Stimulated activated effector memory CD8-positive, alpha-beta T cell treated with anti-CD3 and anti-CD28 coated beads, Interleukin-12 subunit alpha, Interleukin-12 subunit beta, amount 100 ng/mL, for 72 hours (primary cell): ENCODE measurements around the gene KCTD15.

ENCODE experiments used
- ATAC-seq: fragments of 150-1000 bp; cut with Tn5 transposase; 2 replicates; pipeline ENCODE4 v1.10.0; 2021
- DNase-seq, 2 donors: peaks; one replicate each; pipeline ENCODE4 v3.0.0; 2021 to 2022; ENCODE audit warnings: low spot score in 2 of 2
- H3K27ac Mint-ChIP-seq: one replicate; pipeline ENCODE4 v1.8.0; 2022; ENCODE audit warnings: mild to moderate bottlenecking, mixed read lengths
- H3K36me3 Mint-ChIP-seq: one replicate; pipeline ENCODE4 v1.8.0; 2022; ENCODE audit warnings: mild to moderate bottlenecking, mixed read lengths
- H3K4me1 Mint-ChIP-seq: one replicate; pipeline ENCODE4 v1.8.0; 2022; ENCODE audit warnings: mixed read lengths
- H3K4me3 Mint-ChIP-seq: one replicate; pipeline ENCODE4 v1.8.0; 2022; ENCODE audit warnings: mild to moderate bottlenecking, mixed read lengths
- H3K9me3 Mint-ChIP-seq: one replicate; pipeline ENCODE4 v1.8.0; 2022; ENCODE audit warnings: mixed read lengths

Gene KCTD15

DNA sequence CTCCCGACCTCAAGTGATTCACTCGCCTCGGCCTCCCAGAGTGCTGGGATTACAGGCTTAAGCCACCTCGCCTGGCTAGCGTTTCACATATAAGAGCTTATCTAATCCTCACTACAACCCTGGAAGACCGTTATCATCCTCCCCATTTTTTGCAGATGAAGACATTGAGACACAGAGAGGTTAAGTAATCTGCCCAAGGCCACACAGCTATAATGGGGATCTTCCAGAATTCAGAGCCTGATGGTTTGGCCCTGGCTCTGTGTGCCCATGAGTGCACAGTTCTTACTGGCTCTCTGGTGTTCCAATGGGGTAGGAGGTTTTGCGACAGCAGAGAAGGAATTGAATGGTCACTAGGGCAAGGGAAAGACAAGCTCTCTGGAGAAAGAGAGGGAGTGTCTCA lies 16.8 kb upstream of the KCTD15 start:
- H3K4me1 Mint-ChIP-seq, result peaks cover 24% of the 10 kb centered on the region
- no peak overlapping the region for H3K4me3 Mint-ChIP-seq
- no peaks in the 10 kb centered on the region for H3K36me3 Mint-ChIP-seq
- no peaks in the 10 kb centered on the region for H3K9me3 Mint-ChIP-seq
- H3K27ac Mint-ChIP-seq, result no peak overlapping the region
- ATAC-seq, result no peak
- DNase-seq, result no peak

DNA sequence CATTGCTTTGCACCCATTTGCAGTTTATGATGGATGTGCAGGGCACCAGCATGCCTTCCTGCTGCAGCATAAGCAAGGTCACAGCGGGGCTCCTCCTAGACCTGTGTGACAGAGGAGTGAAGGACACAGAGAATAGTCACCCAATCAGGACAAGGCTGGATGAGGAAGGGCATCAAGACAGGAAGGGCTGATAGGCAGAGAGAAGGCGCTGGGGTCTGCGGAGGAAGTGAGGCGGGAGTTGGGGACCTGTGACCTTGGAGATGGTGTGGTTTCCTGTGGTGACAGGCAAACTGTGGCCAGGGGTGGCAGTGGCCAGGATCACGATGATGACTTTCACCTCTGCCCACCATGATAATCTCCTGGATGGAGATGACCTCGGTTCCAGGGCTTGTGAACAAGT lies 16.4 kb upstream of the KCTD15 start:
- ATAC-seq, result no peak
- H3K4me3 Mint-ChIP-seq, result no peak overlapping the region
- no peak overlapping the region for H3K27ac Mint-ChIP-seq

DNA sequence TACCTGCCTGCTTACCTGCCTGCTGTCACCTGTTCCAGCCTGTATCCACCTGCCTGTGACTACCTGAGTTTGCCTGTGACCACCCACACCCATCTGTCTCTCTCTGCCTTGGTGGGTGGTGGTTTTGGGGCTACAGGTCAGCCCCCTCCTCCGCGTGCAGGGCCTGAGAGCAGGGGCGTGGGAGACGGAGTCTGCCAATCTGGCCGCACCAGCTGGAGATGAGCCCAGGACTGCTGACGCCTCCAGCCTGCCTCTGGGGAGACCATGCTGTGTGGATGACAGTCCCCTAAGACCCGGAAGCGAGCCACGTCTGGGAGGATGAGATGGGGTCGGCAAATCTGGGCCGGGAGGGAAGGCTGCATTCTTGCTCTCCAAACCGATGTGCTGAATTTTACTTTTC lies 15.9 kb upstream of the KCTD15 start:
- Mint-ChIP-seq H3K36me3 (no peaks in the 10 kb centered on the region), H3K27ac (no peak overlapping the region), H3K9me3 (no peaks in the 10 kb centered on the region), H3K4me1 (peaks cover 30% of the 10 kb centered on the region), H3K4me3 (no peak overlapping the region)
- ATAC-seq, result no peak
- DNase-seq, result no peak

More for the DNA sequence above, 16.4 kb upstream of the KCTD15 start:
- Mint-ChIP-seq H3K36me3 (no peaks in the 10 kb centered on the region), H3K9me3 (no peaks in the 10 kb centered on the region), H3K4me1 (peaks cover 28% of the 10 kb centered on the region)
- no peak for DNase-seq

DNA sequence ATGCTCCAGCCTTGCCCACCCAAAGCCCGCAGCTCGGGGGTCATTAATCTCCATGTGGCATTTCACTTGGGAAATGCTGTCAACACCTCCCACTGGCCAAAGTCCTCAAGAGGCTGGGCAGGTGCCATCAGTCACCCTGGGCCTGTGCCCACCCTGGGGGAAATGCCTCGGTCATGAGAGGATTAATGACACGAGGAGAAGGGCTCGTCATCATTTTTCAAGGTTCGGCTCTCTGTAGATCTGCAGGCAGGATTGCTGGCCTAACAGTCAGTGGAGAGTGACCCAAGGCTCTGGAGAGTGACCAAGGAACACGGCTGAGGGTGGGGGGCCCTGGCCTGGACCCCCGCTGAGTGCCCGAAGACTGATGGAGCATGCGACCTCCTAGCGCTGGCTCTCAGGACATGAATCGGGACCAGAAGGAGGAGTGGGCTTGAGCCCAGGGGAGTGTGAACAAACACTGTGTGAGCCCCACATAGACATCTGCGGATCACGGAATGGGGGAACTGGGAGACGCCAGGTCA lies 15.2 kb upstream of the KCTD15 start:
- H3K4me3 Mint-ChIP-seq, result no peak overlapping the region
- H3K36me3 Mint-ChIP-seq, result no peaks in the 10 kb centered on the region
- DNase-seq (no peak), ATAC-seq (no peak)
- H3K4me1 Mint-ChIP-seq, result peaks cover 30% of the 10 kb centered on the region
- H3K9me3 Mint-ChIP-seq, result no peaks in the 10 kb centered on the region
- H3K27ac Mint-ChIP-seq, result no peak overlapping the region

DNA sequence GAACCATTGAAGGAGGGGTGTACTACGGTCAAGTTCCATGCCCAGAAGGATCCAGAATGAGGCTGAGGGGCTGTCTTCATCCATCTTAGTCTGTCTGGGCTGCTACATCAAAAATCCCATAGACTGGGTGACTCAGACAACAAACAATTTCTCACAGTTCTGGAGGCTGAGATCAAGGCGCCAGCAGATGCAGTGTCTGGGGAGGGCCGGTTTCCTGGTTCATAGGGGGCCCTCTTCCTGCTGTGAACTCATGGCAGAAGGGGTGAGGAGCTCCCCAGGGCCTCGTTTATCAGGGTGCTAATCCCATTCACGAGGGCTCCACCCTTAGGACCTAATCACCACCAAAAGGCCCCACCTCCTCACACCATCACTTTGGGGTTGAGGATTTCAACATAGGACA lies 14.7 kb upstream of the KCTD15 start:
- Mint-ChIP-seq H3K9me3 (no peaks in the 10 kb centered on the region), H3K36me3 (no peaks in the 10 kb centered on the region), H3K4me1 (peaks cover 30% of the 10 kb centered on the region), H3K27ac (peak overlapping the region; percentile 55), H3K4me3 (no peak overlapping the region)
- ATAC-seq (no peak), DNase-seq (no peak)

DNA sequence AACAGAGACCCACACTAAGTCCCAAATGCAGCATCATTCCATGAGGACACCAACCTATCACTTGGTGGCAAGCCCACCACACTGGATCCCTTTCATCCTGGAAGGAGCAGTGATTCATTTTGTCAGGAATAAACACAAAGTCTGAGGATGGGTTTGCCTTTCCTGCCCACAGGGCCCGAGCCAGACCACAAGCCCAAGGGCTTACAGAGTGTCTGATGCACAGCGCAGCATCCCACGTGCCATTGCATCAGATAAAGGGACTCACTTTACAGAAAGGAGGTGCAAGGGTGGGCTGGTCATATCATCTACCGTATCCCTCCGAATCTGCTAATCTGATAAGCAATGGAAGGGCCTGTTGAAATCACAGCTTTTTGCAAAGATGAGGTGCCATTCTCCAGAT lies 12.2 kb upstream of the KCTD15 start:
- H3K9me3 Mint-ChIP-seq, result no peaks in the 10 kb centered on the region
- no peak overlapping the region for H3K27ac Mint-ChIP-seq
- H3K4me1 Mint-ChIP-seq, result peaks cover 16% of the 10 kb centered on the region
- no peak overlapping the region for H3K4me3 Mint-ChIP-seq
- DNase-seq (no peak), ATAC-seq (no peak)
- H3K36me3 Mint-ChIP-seq, result no peaks in the 10 kb centered on the region

DNA sequence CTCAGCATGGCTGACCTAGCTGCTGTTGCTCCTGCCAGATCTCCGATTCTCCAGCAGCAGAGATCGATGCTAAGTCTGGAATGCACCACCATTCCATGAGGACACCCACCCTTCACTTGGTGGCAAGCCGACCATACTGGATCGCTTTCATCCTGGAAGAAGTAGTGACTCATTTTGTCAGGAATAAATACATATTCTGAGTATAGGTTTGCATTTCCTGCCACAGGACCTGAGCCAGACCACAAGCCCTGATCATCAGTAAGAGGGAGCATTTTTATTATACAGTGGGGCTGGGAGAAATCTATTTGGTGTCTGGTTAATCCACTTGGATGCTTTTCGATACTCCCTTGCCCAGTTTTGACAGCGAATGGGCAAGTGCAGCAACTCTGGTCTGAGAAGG lies 10.9 kb upstream of the KCTD15 start:
- Mint-ChIP-seq H3K4me1 (peaks cover 16% of the 10 kb centered on the region), H3K36me3 (no peaks in the 10 kb centered on the region), H3K4me3 (no peak overlapping the region), H3K27ac (no peak overlapping the region), H3K9me3 (no peaks in the 10 kb centered on the region)
- ATAC-seq (no peak), DNase-seq (no peak)

DNA sequence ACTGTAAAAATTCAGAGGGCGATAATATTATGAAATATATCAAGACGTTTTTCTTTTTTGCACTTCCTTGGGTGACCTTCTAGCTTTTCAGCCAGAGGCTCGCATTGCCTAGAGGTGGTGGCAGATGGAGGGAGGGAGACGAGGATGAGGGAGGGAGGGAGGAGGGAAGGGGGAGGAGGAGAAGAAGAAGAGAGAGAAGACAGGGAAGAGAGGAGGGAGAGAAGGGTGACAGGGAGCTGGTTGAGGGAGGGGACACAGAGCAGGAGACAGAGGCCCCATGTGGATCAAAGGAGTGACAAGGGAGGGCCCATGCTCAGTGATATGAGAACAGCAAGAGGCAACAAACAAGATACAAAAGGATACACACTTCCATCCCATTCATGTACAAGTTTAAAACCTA lies 8.0 kb upstream of the KCTD15 start:
- H3K4me3 Mint-ChIP-seq, result no peak overlapping the region
- H3K4me1 Mint-ChIP-seq, result peaks cover 16% of the 10 kb centered on the region
- no peak for ATAC-seq

DNA sequence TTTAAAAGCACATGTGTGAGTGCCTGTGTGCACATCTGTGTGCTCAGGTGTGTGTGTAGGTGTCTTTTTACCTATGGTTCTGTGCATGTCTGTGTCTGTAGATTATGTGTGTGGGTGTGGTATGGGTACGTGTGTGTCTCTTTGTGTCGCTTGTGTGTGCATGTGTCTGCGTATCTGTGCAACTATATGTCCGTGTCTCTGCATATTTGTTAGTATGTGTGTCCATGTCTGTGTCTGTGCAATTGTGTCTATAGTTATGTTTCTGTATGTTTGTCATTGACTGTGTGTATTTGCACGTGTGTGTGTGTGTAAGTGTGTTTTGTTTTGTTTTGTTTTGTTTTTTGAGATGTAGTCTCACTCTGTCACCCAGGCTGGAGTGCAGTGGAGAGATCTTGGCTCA lies 7.3 kb upstream of the KCTD15 start:
- ATAC-seq (no peak), DNase-seq (no peak)
- Mint-ChIP-seq H3K4me3 (no peak overlapping the region), H3K9me3 (no peaks in the 10 kb centered on the region), H3K4me1 (peaks cover 16% of the 10 kb centered on the region), H3K27ac (no peak overlapping the region), H3K36me3 (no peaks in the 10 kb centered on the region)

More for the DNA sequence above, 8.0 kb upstream of the KCTD15 start:
- Mint-ChIP-seq H3K9me3 (no peaks in the 10 kb centered on the region), H3K27ac (no peak overlapping the region), H3K36me3 (no peaks in the 10 kb centered on the region)
- DNase-seq, result no peak

DNA sequence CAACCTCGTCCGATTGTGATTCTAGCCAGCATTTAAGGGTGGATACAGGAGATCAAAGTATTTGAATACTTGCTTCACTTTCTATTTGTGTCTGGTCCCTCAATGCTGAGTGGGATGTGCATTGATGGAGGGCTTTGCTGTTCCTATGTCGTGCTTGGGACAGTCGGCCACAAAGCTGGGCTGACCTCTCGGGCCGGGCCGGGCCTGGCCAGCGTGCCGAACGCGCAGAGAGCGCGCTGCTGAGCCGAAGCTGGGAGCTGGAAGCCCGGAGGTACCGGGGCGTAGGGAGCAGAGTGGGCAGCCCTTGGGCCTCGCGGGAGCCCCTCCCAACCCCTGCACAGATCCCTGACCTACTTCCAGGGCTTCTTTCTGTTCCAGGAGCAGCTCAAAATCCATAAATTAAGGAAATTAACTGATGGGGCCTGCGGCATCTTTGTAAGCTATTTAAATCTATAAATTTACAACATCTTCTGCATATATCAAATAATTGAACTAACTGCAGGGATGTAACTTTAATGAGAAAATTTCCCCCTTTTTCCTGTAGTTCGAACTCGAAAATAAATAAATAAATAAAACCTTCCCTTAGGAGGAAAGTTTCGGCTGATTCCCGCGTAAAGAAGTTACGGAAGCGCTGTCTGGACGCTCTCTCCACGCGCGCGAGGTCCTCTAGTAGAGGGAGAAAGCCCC lies 1.8 kb upstream of the KCTD15 start:
- DNase-seq, result no peak
- no peaks in the 10 kb centered on the region for H3K9me3 Mint-ChIP-seq

DNA sequence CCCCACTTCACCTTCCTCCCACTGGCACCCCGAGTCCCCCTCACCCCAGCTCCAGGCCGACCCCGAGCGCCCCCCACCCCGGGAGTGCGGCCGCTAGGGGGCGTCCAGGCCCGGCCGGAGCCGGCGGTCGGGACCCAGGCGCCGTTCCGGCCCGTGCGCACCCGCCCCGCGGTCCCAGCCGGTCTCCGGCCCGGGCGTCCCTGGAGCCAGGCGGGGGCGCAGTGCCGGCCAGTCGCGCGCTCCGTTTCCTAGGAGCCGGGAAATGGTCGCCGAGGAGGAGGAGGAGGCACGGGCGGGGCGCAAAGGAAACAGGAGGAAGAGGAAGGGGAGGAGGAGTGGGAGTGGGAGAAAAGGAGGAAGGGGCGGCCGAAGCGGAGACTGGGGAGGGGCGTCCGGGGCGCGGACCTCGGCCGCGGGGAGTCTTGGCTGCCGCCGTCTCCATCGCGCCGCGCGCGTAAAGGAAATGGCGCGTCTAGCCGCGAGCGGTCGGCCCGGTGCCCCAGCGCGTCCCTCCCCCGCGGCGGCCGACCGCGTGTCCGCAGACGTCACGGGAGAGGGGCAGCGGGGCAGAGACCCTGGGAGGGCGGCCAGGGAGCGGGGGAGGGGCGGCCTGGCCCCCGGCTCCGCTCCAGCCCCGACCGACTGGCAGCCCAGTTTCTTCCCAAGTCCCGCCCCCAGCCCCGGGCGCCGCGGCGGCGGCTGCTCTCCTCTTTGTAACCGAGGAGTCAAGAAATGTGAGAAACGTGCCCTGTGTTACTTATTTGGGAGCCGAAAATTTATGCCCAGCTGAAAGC lies 1.1 kb upstream of the KCTD15 start:
- peak; percentile 52 to 71 for DNase-seq
- Mint-ChIP-seq H3K4me3 (peak overlapping the region; percentile 66), H3K9me3 (no peaks in the 10 kb centered on the region), H3K36me3 (no peaks in the 10 kb centered on the region), H3K27ac (peak overlapping the region; percentile 12), H3K4me1 (no peaks in the 10 kb centered on the region)
- peak; percentile 67 for ATAC-seq

More for the DNA sequence above, 1.8 kb upstream of the KCTD15 start:
- no peak for ATAC-seq
- no peaks in the 10 kb centered on the region for H3K4me1 Mint-ChIP-seq
- no peak overlapping the region for H3K27ac Mint-ChIP-seq
- peak overlapping the region; percentile 66 for H3K4me3 Mint-ChIP-seq
- no peaks in the 10 kb centered on the region for H3K36me3 Mint-ChIP-seq

DNA sequence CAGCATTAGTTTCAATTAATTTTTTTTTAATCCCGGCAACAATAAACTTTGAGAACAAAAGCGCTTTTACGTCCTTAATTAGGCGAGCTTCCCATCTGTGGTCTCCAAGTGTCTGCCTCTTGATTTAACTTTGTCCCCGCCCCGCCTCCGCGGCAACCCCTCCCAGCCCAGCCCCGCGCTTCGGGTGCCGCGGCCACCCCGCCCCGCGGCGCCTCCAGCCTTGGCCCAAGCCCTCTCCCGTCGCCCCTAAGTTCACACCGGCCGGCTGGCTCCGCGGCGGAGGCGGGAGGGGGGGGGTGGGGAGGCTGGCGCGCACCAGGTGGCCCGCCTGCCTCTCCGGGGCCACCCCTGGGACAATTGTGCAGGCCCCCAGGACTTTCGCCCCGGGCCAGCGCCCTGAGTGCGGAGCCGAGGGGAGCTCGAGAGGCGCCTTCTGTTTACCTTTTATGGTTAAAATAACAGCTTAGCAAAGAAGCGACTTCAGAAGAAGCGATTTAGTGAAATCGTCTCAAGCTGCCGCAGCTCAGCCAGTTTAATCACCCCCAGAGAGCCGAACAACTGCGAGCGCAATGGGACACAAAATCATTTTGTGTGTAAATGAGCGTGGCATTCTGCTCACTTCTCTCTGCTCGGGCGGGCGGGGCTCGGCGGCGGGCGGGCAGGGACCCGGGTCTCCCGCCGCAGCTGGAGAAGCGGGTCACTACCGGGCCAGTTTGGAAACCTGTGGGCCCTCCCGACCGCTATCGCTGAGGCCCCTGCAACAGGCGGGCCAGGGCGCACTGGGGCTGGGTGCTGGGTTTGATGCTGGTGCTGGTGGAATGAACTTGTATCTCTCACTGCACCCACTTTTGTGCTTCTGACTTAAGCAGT lies 1.4 kb downstream of the KCTD15 start:
- H3K4me3 Mint-ChIP-seq, result peak overlapping the region; percentile 66
- ATAC-seq (no peak), DNase-seq (no peak)
- H3K27ac Mint-ChIP-seq, result no peak overlapping the region
- H3K9me3 Mint-ChIP-seq, result no peaks in the 10 kb centered on the region
- H3K36me3 Mint-ChIP-seq, result no peaks in the 10 kb centered on the region
- H3K4me1 Mint-ChIP-seq, result no peaks in the 10 kb centered on the region

DNA sequence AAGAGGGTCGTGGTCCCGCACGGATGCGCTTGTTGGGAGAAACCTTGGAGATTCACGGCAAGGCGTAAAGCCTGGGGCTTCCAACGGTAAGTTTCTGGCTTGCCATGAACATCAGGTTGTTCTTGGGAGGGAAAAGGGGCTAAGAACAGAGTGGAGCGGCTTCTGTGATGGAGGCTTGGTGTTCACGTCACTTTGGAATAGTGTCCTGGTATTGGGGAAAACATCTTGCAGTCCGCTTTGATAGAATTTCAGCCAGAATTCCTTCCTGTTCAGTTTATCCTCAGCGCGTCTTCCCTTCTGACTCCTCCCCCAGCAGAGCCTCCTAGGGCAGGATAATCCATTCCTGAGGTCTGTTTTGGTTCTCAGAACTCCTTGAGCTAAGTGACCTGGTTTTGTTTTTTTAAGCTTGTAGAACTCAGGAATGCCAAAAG lies 2.0 kb downstream of the KCTD15 start:
- no peak for ATAC-seq
- H3K27ac Mint-ChIP-seq, result no peak overlapping the region
- no peak for DNase-seq
- no peaks in the 10 kb centered on the region for H3K36me3 Mint-ChIP-seq
- H3K4me1 Mint-ChIP-seq, result no peaks in the 10 kb centered on the region
- H3K9me3 Mint-ChIP-seq, result no peaks in the 10 kb centered on the region
- H3K4me3 Mint-ChIP-seq, result no peak overlapping the region

DNA sequence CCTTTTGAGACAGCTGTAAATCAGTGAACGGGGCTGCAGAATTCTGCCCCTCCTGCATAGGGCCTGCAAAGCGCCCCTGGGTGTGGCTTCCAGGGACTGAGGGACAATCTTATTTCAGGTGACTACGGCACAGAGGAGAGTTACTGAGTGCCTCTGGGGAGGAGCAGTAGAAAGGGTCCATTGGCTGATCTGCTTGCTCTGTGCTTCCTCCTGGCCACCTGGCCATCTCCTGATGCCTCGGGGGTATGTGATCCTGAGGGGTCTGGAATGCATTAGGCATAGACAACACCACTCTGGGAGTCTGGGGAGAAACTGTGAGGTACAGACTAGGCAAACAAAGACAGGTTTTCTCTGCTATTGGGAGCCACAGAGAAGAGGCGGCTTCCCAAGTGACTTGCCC lies 2.8 kb downstream of the KCTD15 start:
- Mint-ChIP-seq H3K4me3 (no peak overlapping the region), H3K9me3 (no peaks in the 10 kb centered on the region), H3K27ac (no peak overlapping the region), H3K36me3 (no peaks in the 10 kb centered on the region), H3K4me1 (no peaks in the 10 kb centered on the region)
- DNase-seq, result no peak
- ATAC-seq, result no peak

DNA sequence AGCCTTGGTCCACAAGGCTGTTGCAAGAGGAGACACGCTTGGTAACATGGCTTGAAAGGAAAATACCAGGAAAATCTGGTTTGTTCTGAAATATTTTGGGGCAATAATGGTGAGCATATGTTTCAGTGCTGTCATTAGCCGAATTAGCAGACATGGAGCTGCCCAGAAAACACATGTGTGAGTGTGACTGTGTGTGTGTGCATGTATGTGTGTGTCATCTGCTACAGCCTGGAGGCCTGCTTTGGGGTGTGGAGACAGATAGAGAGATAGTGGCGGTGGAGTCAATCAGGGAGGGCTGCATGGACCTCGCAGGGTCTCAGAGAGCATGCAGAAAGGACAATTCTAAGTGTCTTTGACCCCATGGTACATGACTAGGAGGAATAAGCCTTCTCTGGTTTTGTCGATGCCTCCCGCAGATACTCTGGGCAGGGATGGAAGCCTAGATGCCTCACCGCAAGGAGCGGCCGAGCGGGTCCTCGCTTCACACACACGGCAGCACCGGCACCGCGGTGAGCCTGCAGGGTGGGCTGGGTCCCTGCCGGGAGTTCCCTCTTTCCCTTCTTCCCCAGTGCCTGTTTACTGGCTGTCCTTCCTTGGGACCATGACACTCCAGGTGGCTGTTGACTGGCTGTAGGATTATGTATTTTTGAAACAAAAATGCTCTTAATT lies 3.5 kb downstream of the KCTD15 start:
- Mint-ChIP-seq H3K4me3 (no peak overlapping the region), H3K4me1 (peaks cover 2% of the 10 kb centered on the region), H3K36me3 (no peaks in the 10 kb centered on the region), H3K27ac (no peak overlapping the region), H3K9me3 (no peaks in the 10 kb centered on the region)
- DNase-seq (no peak), ATAC-seq (no peak)
